CD4-positive, alpha-beta T cell (primary cell): Measurements from ENCODE around the gene TBCEL. TPM values are rescaled to one million over a fixed set of nuclear protein-coding genes. Genes with fewer than 3 reads are reported as not detected.

Source experiments
- ATAC-seq: fragments of 200-7000 bp; cut with Tn5 transposase; one replicate; pipeline ENCODE4 v1.10.0; 2022; ENCODE audit warnings: mild to moderate bottlenecking; ENCODE audit not compliant: poor library complexity
- CTCF ChIA-PET: fragments of 350-600 bp; sonication (Branson Sonifier 250); formaldehyde crosslinking; loops from one replicate; lab custom pipeline; 2021; ENCODE audit warnings: antibody characterized with exemption, inconsistent platforms; lab: Charles Lee
- POLR2A ChIA-PET: fragments of 350-600 bp; sonication (Branson Sonifier 250); formaldehyde crosslinking; loops from one replicate; lab custom pipeline; 2021; ENCODE audit warnings: antibody characterized with exemption, inconsistent platforms; lab: Charles Lee
- DNase-seq, 14 experiments: peaks; one replicate each; pipeline ENCODE4 v3.0.0-alpha.2; 2013 to 2020; ENCODE audit warnings: mixed read lengths in 2 of 14
- H3K27ac ChIP-seq, 2 donors: one replicate each; pipeline versions ENCODE4 v1.5.1 to v1.7.0; 2013; ENCODE audit warnings: low read length in 2 of 2, low read depth in 1 of 2, mild to moderate bottlenecking in 1 of 2
- H3K27me3 ChIP-seq, 2 experiments: 1 replicate in 1 of 2; 2 replicates in 1 of 2; pipeline versions ENCODE4 v1.6.1 to v1.7.0; 2013; ENCODE audit warnings: low read length in 2 of 2, control low read depth in 1 of 2, mild to moderate bottlenecking in 1 of 2, moderate library complexity in 1 of 2; ENCODE audit not compliant: insufficient read depth in 2 of 2, control insufficient read depth in 1 of 2
- H3K36me3 ChIP-seq: one replicate; pipeline ENCODE4 v1.6.1; 2013; ENCODE audit warnings: low read length, control low read depth; ENCODE audit not compliant: insufficient read depth
- H3K4me1 ChIP-seq: one replicate; pipeline ENCODE4 v1.6.1; 2013; ENCODE audit warnings: low read length, control low read depth; ENCODE audit not compliant: insufficient read depth
- H3K4me3 ChIP-seq: one replicate; pipeline ENCODE4 v1.5.1; 2013; ENCODE audit warnings: mild to moderate bottlenecking, low read length, moderate library complexity
- H3K9me3 ChIP-seq, 2 experiments: 1 replicate in 1 of 2; 2 replicates in 1 of 2; pipeline versions ENCODE4 v1.6.1 to v1.7.0; 2013; ENCODE audit warnings: low read length in 2 of 2, mild to moderate bottlenecking in 2 of 2, control low read depth in 1 of 2, moderate library complexity in 1 of 2; ENCODE audit not compliant: control insufficient read depth in 1 of 2, insufficient read depth in 1 of 2
- H3K27ac Mint-ChIP-seq: one replicate; pipeline ENCODE4 v1.8.0; 2020; ENCODE audit warnings: mixed read lengths
- H3K27me3 Mint-ChIP-seq: one replicate; pipeline ENCODE4 v1.8.0; 2021; ENCODE audit warnings: mixed read lengths
- H3K36me3 Mint-ChIP-seq: one replicate; pipeline ENCODE4 v1.8.0; 2021; ENCODE audit warnings: low read depth, mixed read lengths
- H3K4me1 Mint-ChIP-seq: one replicate; pipeline ENCODE4 v1.8.0; 2021; ENCODE audit warnings: low read depth, mixed read lengths
- H3K4me3 Mint-ChIP-seq: one replicate; pipeline ENCODE4 v1.8.0; 2020; ENCODE audit warnings: mild to moderate bottlenecking, mixed read lengths
- H3K9me3 Mint-ChIP-seq: one replicate; pipeline ENCODE4 v1.8.0; 2020; ENCODE audit warnings: mixed read lengths
- CTCF ChIP-seq: fragments of 200-600 bp; IDR thresholded peaks from one replicate; pipeline ENCODE4 v1.8.0; 2022; ENCODE audit warnings: antibody characterized with exemption, mild to moderate bottlenecking
- intact Hi-C, 2 experiments: fragments of 100-400 bp; cut with DNase I in 1 of 2; cut with micrococcal nuclease in 1 of 2; formaldehyde crosslinking; loops; one replicate each; pipeline versions ENCODE4 v1.15.1 to v1.9.0; 2023 to 2025; cut with DNase I, micrococcal nuclease
- total RNA-seq, 174 experiments: library from RNA in 2 of 174; stranded (reverse) in 2 of 174; gene quantifications; one replicate each; pipeline ENCODE4 v1.2.3 and lab custom pipeline; 2021 to 2026

Gene TBCEL
- total RNA-seq, 2 experiments from 2014 or later, result 19.4 to 20.3 TPM

- Mint-ChIP-seq H3K4me3 (no peak overlapping the region), H3K27me3 (no peaks in the 10 kb centered on the region), H3K9me3 (no peaks in the 10 kb centered on the region), H3K36me3 (peaks cover 81% of the 10 kb centered on the region), H3K27ac (no peak overlapping the region), H3K4me1 (no peaks in the 10 kb centered on the region)
- DNase-seq (no peak), ATAC-seq (no peak)
- no peak for TF ChIP-seq CTCF
- H3K4me3 ChIP-seq, result no peak overlapping the region
- ChIA-PET CTCF (interaction anchor here (0.6 kb wide), 1 partner anchor 355 kb away, joined by 3 read pairs; no protein-coding TSS in a partner anchor), POLR2A (no interaction called here)
- H3K9me3 ChIP-seq, result no peaks in the 10 kb centered on the region
- H3K27ac ChIP-seq, result no peak overlapping the region
- intact Hi-C loops, result no loop called here
- peaks cover 55% of the 10 kb centered on the region for H3K36me3 ChIP-seq
- no peaks in the 10 kb centered on the region for H3K4me1 ChIP-seq
- H3K27me3 ChIP-seq, result no peaks in the 10 kb centered on the region
These were observed 29.3 kb downstream of the TBCEL start for GRCh38 chr11:121053244-121053643.

- Histone ChIP-seq H3K27ac (no peak overlapping the region), H3K27me3 (no peaks in the 10 kb centered on the region), H3K9me3 (no peaks in the 10 kb centered on the region), H3K4me3 (no peak overlapping the region), H3K4me1 (no peaks in the 10 kb centered on the region), H3K36me3 (peaks cover 49% of the 10 kb centered on the region)
- POLR2A ChIA-PET, result no interaction called here
- intact Hi-C loops, result no loop called here
- no peaks in the 10 kb centered on the region for H3K27me3 Mint-ChIP-seq
- H3K27ac Mint-ChIP-seq, result no peak overlapping the region
- ATAC-seq (no peak), DNase-seq (no peak)
- no peak overlapping the region for H3K4me3 Mint-ChIP-seq
- H3K9me3 Mint-ChIP-seq, result no peaks in the 10 kb centered on the region
- CTCF ChIA-PET, result no interaction called here
- peaks cover 80% of the 10 kb centered on the region for H3K36me3 Mint-ChIP-seq
- no peaks in the 10 kb centered on the region for H3K4me1 Mint-ChIP-seq
- TF ChIP-seq CTCF, result no peak
These were observed 30.4 kb downstream of the TBCEL start for GRCh38 chr11:121054266-121054665.

GRCh38 chr11:121055076-121055475 lies 31.2 kb downstream of the TBCEL start:
- H3K36me3 ChIP-seq, result peaks cover 49% of the 10 kb centered on the region
- no peak for DNase-seq
- intact Hi-C loops, result no loop called here
- ChIA-PET CTCF (no interaction called here), POLR2A (no interaction called here)
- H3K9me3 Mint-ChIP-seq, result no peaks in the 10 kb centered on the region
- no peak for TF ChIP-seq CTCF
- no peak overlapping the region for H3K4me3 Mint-ChIP-seq
- no peaks in the 10 kb centered on the region for H3K4me1 ChIP-seq
- ATAC-seq, result no peak
- no peaks in the 10 kb centered on the region for H3K27me3 Mint-ChIP-seq
- no peak overlapping the region for H3K27ac Mint-ChIP-seq
- H3K4me3 ChIP-seq, result no peak overlapping the region
- H3K4me1 Mint-ChIP-seq, result no peaks in the 10 kb centered on the region
- H3K36me3 Mint-ChIP-seq, result peaks cover 78% of the 10 kb centered on the region
- no peaks in the 10 kb centered on the region for H3K27me3 ChIP-seq
- no peak overlapping the region for H3K27ac ChIP-seq
- H3K9me3 ChIP-seq, result no peaks in the 10 kb centered on the region
